Stimulated activated naive CD8-positive, alpha-beta T cell treated with anti-CD3 and anti-CD28 coated beads, Interleukin-15, Interleukin-2, amounts not matched to agents 100 ng/mL and 50 ng/mL, for 24 hours (primary cell): ENCODE results near the gene VAC14.
A peak's percentile ranks its signal among the peaks of the same experiment; 100 is the strongest.
"Not testable (repeated sequence)": the region's sequence is repeated elsewhere in the genome, so short reads cannot be mapped to it uniquely, and the experiment has no call there.

ENCODE experiments used
- H3K27ac Mint-ChIP-seq: one replicate; pipeline ENCODE4 v1.8.0; 2021; ENCODE audit warnings: mild to moderate bottlenecking, mixed read lengths
- H3K27me3 Mint-ChIP-seq: one replicate; pipeline ENCODE4 v1.8.0; 2021; ENCODE audit warnings: mixed read lengths
- H3K36me3 Mint-ChIP-seq: one replicate; pipeline ENCODE4 v1.8.0; 2021; ENCODE audit warnings: low read depth, mixed read lengths
- H3K4me1 Mint-ChIP-seq: one replicate; pipeline ENCODE4 v1.8.0; 2021; ENCODE audit warnings: low read depth, mixed read lengths
- H3K4me3 Mint-ChIP-seq: one replicate; pipeline ENCODE4 v1.8.0; 2021; ENCODE audit warnings: mild to moderate bottlenecking, mixed read lengths
- H3K9me3 Mint-ChIP-seq: one replicate; pipeline ENCODE4 v1.8.0; 2021; ENCODE audit warnings: mixed read lengths

Gene VAC14

DNA sequence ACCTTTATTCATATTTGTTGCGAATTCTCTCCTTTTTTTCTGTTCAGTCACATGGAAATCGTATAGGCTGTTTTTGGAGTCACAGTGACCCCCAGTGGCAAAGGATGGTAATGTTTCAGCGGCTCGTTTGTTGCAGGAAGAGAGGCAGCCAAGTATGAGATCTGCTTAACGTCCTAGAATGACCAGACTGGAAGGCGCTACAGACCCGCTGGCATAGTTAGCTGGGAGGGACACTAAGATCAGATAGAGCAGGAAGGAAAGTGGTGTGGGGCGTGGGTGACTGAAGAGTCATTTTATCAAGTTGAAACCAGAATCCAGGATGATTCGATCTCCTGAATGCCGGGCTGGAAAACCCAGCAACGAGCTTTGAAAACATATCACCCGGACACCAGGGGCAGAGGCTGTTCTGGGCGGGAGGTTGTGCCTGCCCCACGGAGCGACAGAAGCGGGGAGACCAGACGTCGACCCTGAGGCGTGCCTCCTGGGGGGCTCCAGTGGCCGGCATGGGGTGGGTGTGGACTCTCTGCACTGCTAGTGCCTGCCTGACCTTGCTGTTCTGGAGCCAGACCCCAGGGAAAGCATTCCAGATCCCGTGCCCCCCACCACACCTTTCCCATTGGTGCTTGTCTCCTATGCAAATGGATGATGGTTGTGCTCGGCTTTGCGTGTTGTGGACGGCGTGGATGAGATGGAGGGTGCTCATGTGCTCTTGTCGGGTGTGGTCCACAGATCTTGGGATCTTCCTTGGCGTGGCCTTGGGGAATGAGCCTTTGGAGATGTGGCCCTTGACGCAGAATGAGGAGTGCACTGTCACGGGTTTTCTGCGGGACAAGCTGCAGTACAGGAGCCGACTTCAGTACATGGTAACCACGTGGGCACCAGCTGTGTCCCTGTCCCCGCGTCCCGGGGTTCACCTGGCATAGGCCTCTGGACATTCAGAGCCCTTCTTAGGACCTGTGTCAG is 146.9 kb downstream of the VAC14 start:
- Mint-ChIP-seq H3K36me3 (no peaks in the 10 kb centered on the region), H3K27ac (no peak overlapping the region), H3K9me3 (no peaks in the 10 kb centered on the region), H3K4me1 (peaks cover 4% of the 10 kb centered on the region), H3K27me3 (no peaks in the 10 kb centered on the region), H3K4me3 (peak overlapping the region; percentile 15)

DNA sequence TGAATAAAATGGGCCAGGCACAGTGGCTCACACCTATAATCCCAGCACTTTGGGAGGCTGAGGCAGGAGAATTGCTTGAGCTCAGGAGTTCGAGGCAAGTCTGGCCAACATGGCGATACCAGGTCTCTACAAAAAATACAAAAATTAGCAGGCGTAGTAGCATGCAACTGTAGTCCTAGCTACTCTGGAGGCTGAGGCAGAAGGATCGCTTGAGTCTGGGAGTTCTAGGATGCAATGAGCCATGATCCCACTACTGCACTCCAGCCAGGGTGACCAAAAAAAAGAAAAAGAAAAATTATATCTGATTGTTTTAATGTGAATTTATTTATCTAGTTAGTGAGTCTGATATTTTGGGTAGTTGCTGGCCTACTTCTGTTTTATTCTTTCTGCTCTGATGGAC is 147.6 kb downstream of the VAC14 start:
- no peak overlapping the region for H3K4me3 Mint-ChIP-seq
- H3K4me1 Mint-ChIP-seq, result peaks cover 4% of the 10 kb centered on the region
- H3K27ac Mint-ChIP-seq, result no peak overlapping the region
- no peaks in the 10 kb centered on the region for H3K9me3 Mint-ChIP-seq
- no peaks in the 10 kb centered on the region for H3K27me3 Mint-ChIP-seq
- no peaks in the 10 kb centered on the region for H3K36me3 Mint-ChIP-seq

DNA sequence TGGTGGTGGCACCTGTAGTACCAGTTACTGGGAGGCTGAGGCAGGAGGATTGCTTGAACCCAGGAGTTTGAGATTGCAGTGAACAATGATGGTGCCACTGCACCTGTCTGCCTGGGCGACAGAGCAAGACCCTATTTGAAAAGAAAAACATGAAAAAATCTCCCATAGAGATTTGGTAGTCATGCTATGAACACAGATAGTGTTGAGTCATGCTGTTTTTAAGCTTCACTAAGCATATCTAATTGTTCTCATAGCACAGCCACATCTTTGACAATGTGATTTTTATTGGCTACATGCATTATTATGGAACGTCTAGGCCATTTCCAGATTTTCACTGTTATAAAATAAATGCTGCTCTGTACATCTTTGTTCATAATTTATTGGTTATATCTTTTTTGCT is 148.6 kb downstream of the VAC14 start:
- Mint-ChIP-seq H3K36me3 (no peaks in the 10 kb centered on the region), H3K4me3 (no peak overlapping the region), H3K27ac (no peak overlapping the region), H3K4me1 (peaks cover 4% of the 10 kb centered on the region), H3K9me3 (no peaks in the 10 kb centered on the region), H3K27me3 (no peaks in the 10 kb centered on the region)

DNA sequence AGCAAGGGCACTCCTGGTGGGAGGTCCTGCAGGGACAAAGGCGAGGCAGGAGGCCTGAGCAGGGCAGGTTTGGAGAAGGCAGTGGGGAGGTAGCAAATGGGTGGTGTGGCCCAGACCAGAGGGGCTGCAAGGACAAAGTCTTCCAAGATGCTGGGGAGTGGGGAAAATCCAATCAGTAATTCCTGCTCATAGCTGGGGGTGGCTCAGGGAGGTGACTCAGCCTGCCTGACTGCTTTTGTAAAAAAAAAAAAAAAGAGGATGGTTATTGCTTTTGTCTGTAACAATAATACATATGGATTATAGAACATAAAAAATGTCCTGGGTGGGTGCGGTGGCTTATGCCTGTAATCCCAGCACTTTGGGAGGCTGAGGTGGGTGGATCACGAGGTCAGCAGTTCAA is 149.4 kb downstream of the VAC14 start:
- H3K27me3 Mint-ChIP-seq, result no peaks in the 10 kb centered on the region
- no peaks in the 10 kb centered on the region for H3K9me3 Mint-ChIP-seq
- no peak overlapping the region for H3K4me3 Mint-ChIP-seq
- peaks cover 4% of the 10 kb centered on the region for H3K4me1 Mint-ChIP-seq
- no peaks in the 10 kb centered on the region for H3K36me3 Mint-ChIP-seq
- H3K27ac Mint-ChIP-seq, result no peak overlapping the region

DNA sequence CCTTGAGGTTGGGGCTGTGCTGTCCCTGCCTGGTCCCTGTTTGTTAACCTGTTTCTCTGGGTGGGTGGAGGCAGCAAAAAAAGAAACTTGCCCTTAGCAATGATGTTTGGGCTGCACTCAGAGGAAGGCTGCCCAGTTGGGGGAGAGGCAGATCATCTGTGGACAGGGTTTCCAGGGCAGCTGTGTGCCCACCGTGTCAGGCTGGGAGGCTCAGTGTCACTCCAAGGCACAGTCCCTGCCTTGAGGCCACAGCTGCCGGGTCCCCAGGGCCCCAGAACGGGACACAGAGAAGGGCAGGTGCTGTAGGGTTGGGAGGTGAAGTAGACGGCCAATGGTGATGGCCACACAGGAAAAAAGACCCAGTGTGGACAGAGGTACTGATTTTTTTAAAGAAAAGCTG is 150.7 kb downstream of the VAC14 start:
- no peak overlapping the region for H3K27ac Mint-ChIP-seq
- no peaks in the 10 kb centered on the region for H3K9me3 Mint-ChIP-seq
- peaks cover 4% of the 10 kb centered on the region for H3K4me1 Mint-ChIP-seq
- no peak overlapping the region for H3K4me3 Mint-ChIP-seq
- no peaks in the 10 kb centered on the region for H3K27me3 Mint-ChIP-seq
- no peaks in the 10 kb centered on the region for H3K36me3 Mint-ChIP-seq

DNA sequence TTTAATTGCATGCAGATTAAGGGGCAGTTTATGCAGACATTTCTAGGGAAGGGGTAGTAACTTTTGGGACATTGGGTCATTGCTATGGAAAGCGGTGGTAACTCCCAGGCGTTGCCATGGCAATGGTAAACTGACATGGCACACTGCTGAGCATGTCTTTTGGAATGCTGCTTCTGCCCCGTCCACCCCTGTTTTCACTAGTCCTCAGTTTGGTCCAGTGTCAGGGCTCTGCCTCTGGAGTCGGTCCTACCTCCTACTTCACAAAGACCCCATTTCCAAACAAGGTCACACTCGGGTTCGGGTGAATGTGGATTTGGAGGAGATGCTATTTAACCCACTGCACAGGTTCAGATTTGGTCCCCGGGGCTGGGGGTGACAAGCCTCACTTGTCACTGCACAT is 151.7 kb downstream of the VAC14 start:
- no peaks in the 10 kb centered on the region for H3K9me3 Mint-ChIP-seq
- no peaks in the 10 kb centered on the region for H3K27me3 Mint-ChIP-seq

GRCh38 chr16:70648606-70649005 is 152.4 kb downstream of the VAC14 start:
- Mint-ChIP-seq H3K4me1 (no peaks in the 10 kb centered on the region), H3K27ac (no peak overlapping the region), H3K9me3 (no peaks in the 10 kb centered on the region), H3K4me3 (no peak overlapping the region), H3K36me3 (no peaks in the 10 kb centered on the region), H3K27me3 (no peaks in the 10 kb centered on the region)

More for the DNA sequence above, 151.7 kb downstream of the VAC14 start:
- Mint-ChIP-seq H3K4me3 (no peak overlapping the region), H3K36me3 (no peaks in the 10 kb centered on the region), H3K4me1 (peaks cover 4% of the 10 kb centered on the region), H3K27ac (no peak overlapping the region)

DNA sequence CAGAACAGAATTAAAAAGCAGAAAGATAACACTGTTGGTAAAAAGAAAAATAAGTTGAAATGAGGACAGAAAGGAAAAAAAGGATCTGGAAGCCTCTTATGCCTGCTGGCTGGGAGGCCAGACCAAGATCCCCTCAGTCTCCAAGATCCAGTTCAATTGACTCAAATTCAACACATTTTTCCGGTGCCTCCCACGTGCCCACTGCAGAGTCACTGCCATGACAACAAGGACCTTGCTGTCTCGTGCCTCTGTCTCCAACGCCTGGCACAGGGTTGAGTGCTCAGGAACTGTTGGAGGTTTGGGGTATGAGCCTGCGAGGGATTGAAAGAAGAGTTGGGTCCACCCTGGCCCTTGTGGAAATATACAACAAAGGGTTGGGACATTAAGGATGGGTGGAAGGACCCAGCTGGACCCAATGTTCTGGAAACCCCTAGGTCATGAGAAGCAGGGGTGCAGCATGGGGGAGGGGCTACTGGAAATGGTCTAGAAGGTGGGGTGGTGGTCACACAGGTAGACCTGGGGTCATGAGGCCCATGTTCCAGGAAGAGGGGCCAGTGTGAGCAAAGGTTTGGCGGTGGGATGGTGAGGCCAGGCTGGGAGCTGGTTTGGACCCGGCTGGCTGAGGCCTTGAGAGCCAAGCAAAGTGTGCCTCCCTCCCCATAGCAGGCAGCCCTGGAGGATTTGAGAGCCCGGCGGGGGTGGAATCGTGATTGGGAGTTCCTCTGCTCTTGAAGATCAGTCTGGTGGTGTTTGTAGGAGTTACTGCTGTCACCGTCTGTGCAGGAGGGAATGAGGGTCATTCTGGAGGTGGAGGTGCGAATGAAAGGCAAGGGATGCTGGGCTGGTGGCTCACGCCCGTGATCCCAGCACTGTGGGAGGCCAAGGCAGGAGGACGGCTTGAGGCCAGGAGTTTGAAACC is 153.3 kb downstream of the VAC14 start:
- H3K4me1 Mint-ChIP-seq, result no peaks in the 10 kb centered on the region
- H3K36me3 Mint-ChIP-seq, result no peaks in the 10 kb centered on the region
- no peak overlapping the region for H3K27ac Mint-ChIP-seq
- no peaks in the 10 kb centered on the region for H3K9me3 Mint-ChIP-seq
- peaks cover under 1% of the 10 kb centered on the region for H3K27me3 Mint-ChIP-seq
- H3K4me3 Mint-ChIP-seq, result no peak overlapping the region

GRCh38 chr16:70646260-70647241 is 154.4 kb downstream of the VAC14 start, which contains the start of gene IL34:
IL34 (plus strand) TSS chr16:70646559; CDS start chr16:70646948, 389 bp downstream.
- no peaks in the 10 kb centered on the region for H3K9me3 Mint-ChIP-seq

DNA sequence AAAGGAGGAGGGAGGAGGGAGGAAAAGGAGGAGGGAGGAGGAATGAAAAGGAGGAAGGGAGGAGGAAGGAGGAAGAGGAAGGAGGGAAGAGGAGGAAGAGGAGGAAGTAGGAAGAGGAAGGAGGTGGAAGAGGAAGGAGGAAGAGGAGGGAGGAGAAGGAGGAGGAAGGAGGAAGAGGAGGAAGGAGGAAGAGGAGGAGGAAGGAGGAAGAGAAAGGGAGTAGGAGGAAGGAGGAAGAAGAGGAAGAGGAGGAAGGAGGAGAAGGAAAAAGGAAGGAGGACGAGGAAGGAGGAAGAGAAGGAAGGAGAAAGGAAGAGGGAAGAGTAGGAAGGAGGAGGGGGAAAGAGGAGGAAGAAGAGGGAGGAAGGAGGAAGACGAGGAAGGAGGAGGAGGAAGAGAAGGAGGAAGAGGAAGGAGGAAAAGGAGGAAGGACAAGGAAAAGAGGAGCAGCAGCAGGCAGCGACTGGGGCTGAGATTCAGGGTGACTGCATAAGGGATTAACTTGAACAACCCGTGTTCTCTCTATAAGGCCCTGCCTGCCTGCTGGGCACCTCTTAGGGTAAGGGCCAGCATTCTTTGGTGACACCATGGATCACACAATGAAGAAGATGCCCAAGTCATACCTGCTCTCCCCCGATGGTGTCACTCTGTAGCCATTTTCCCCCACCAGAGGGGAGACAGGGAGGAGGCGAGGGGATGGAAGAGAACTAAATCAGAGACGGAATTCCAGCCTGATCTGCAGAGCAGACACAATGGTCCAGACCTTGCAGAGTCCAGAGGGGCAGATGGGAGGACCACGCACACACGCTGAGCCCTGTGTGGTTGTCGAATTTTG is 156.0 kb downstream of the VAC14 start:
- Mint-ChIP-seq H3K36me3 (no peaks in the 10 kb centered on the region), H3K4me1 (no peaks in the 10 kb centered on the region), H3K27ac (no peak overlapping the region), H3K9me3 (no peaks in the 10 kb centered on the region), H3K27me3 (peaks cover 3% of the 10 kb centered on the region), H3K4me3 (no peak overlapping the region)

More at GRCh38 chr16:70646260-70647241, 154.4 kb downstream of the VAC14 start, which contains the start of gene IL34:
- H3K4me3 Mint-ChIP-seq, result no peak within 1 kb of the TSS
- H3K4me1 Mint-ChIP-seq, result no peaks in the 10 kb centered on the region
- no peaks in the 10 kb centered on the region for H3K36me3 Mint-ChIP-seq
- no peak within 1 kb of the TSS for H3K27ac Mint-ChIP-seq
- peaks cover 3% of the 10 kb centered on the region for H3K27me3 Mint-ChIP-seq

DNA sequence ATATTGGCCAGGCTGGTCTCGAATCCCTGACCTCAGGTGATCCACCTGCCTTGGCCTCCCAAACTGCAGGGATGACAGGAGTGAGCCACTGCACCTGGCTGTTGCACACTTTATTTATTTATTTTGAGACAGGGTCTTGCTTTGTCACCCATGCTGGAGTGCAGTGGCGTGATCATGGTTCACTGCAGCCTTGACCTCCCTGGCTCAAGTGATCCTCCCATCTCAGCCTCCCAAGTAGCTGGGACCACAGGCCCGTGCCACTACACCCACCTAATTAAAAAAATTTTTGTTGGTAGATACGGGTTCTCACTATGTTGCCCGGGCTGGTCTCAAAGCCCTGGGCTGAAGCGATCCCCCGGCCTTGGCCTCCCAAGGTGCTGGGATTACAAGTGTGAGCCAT is 157.7 kb downstream of the VAC14 start:
- not testable (repeated sequence) for H3K4me3 Mint-ChIP-seq, H3K27me3 Mint-ChIP-seq, H3K36me3 Mint-ChIP-seq, H3K4me1 Mint-ChIP-seq, H3K9me3 Mint-ChIP-seq, H3K27ac Mint-ChIP-seq

GRCh38 chr16:70642633-70643032 is 158.3 kb downstream of the VAC14 start:
- Mint-ChIP-seq H3K27me3 (peaks cover 3% of the 10 kb centered on the region), H3K27ac (no peak overlapping the region), H3K4me3 (no peak overlapping the region), H3K9me3 (no peaks in the 10 kb centered on the region), H3K36me3 (no peaks in the 10 kb centered on the region), H3K4me1 (no peaks in the 10 kb centered on the region)
